HepG2 (cell line): Measurements from ENCODE around the gene DUXA. TPM values are rescaled to one million over a fixed set of nuclear protein-coding genes. Genes with fewer than 3 reads are reported as not detected.
A peak's percentile ranks its signal among the peaks of the same experiment; 100 is the strongest.

Source experiments
- ATAC-seq: fragments of 200-7000 bp; cut with Tn5 transposase; 3 replicates; pipeline ENCODE4 v1.9.1; 2020; ENCODE audit warnings: mild to moderate bottlenecking, moderate library complexity
- BruUV-seq: library from RNA; stranded (reverse); fragments of 400-500 nt; replicated peaks from 2 replicates; lab custom pipeline; 2021; lab: Mats Ljungman, UMichigan
- CTCF ChIA-PET: fragments of 300-600 bp; formaldehyde crosslinking; extraction: SDS; loops from one replicate; lab custom pipeline; 2021; ENCODE audit warnings: low total read pairs, inconsistent platforms, low intra/inter-chr PET ratio; lab: Yijun Ruan, JAX
- POLR2A ChIA-PET: fragments of 350-600 bp; sonication (Branson Sonifier 250); formaldehyde crosslinking; loops from one replicate; lab custom pipeline; 2020; ENCODE audit warnings: antibody characterized with exemption, inconsistent platforms; lab: Yijun Ruan, JAX
- DNase-seq: peaks from one replicate; pipeline ENCODE4 v3.0.0-alpha.2; 2015; ENCODE audit warnings: low spot score
- FAIRE-seq: peaks from 3 replicates; lab custom pipeline; 2011; peaks lifted over from hg19 to GRCh38; lab: Jason Lieb, UNC
- H2AFZ ChIP-seq: one replicate; pipeline ENCODE4 v1.6.1; 2011; ENCODE audit warnings: low read length, inconsistent platforms
- H3K27ac ChIP-seq: fragments of 300-600 bp; 3 replicates; pipeline ENCODE4 v1.8.0; 2011; ENCODE audit warnings: mixed run types, mild to moderate bottlenecking, mixed read lengths, low read length, inconsistent platforms; ENCODE audit not compliant: insufficient read depth; ENCODE audit errors: extremely low read length
- H3K27me3 ChIP-seq, 2 experiments: fragments of 200-600 bp in 1 of 2; 2 replicates in 1 of 2; 3 replicates in 1 of 2; pipeline versions ENCODE4 v1.6.0 to v1.8.0; 2011; ENCODE audit warnings: low read length in 2 of 2, mild to moderate bottlenecking in 2 of 2, moderate library complexity in 2 of 2, inconsistent platforms in 1 of 2; ENCODE audit not compliant: insufficient read depth in 2 of 2, control insufficient read depth in 1 of 2
- H3K36me3 ChIP-seq, 2 experiments: fragments of 200-600 bp in 1 of 2; replicated peaks in 1 of 2; 2 replicates in 1 of 2; 3 replicates in 1 of 2; pipeline versions ENCODE4 v1.5.1 to v1.8.0; 2011; ENCODE audit warnings: low read length in 2 of 2, inconsistent platforms in 1 of 2; ENCODE audit not compliant: insufficient read depth in 2 of 2, control insufficient read depth in 1 of 2
- H3K4me1 ChIP-seq: 2 replicates; pipeline ENCODE4 v1.5.1; 2012; ENCODE audit warnings: low read length, inconsistent platforms; ENCODE audit not compliant: insufficient read depth
- H3K4me2 ChIP-seq: 2 replicates; pipeline ENCODE4 v1.6.0; 2011; ENCODE audit warnings: low read depth, low read length, inconsistent platforms
- H3K4me3 ChIP-seq, 3 experiments: fragments of 200-600 bp in 1 of 3; sonication (generic), shearing (Covaris generic) in 1 of 3; replicated peaks in 1 of 3; 2 replicates each; pipeline ENCODE4 v1.5.1; 2011 to 2016; ENCODE audit warnings: low read length in 3 of 3, inconsistent platforms in 2 of 3, low read depth in 2 of 3, mild to moderate bottlenecking in 2 of 3, control low read depth in 1 of 3, mixed read lengths in 1 of 3; ENCODE audit not compliant: insufficient read depth in 1 of 3
- H3K79me2 ChIP-seq: one replicate; pipeline ENCODE4 v1.6.1; 2011; ENCODE audit warnings: low read length, inconsistent platforms; ENCODE audit not compliant: insufficient read depth
- H3K9ac ChIP-seq: 2 replicates; pipeline ENCODE4 v1.6.0; 2011; ENCODE audit warnings: mild to moderate bottlenecking, low read depth, low read length, inconsistent platforms; ENCODE audit not compliant: insufficient read depth
- H3K9me3 ChIP-seq: 2 replicates; pipeline ENCODE4 v1.5.1; 2012; ENCODE audit warnings: mild to moderate bottlenecking, low read length
- H4K20me1 ChIP-seq: 2 replicates; pipeline ENCODE4 v1.6.0; 2011; ENCODE audit warnings: inconsistent platforms, mild to moderate bottlenecking, low read length, moderate library complexity; ENCODE audit not compliant: insufficient read depth
- CHD4 ChIP-seq: fragments of 200-600 bp; sonication (generic); IDR thresholded peaks from 2 replicates; pipeline ENCODE4 v1.7.0; 2017; ENCODE audit warnings: mild to moderate bottlenecking, low read length, borderline replicate concordance
- GPBP1L1 ChIP-seq: sonication (generic); formaldehyde crosslinking; IDR thresholded peaks from 2 replicates; pipeline ENCODE4 v1.5.0; 2020; ENCODE audit warnings: mild to moderate bottlenecking, missing genetic modification reagents
- GTF2F1 ChIP-seq: fragments of 150-350 bp; IDR thresholded peaks from 2 replicates; pipeline ENCODE4 v1.6.1; 2014; ENCODE audit warnings: low read length
- HNRNPH1 ChIP-seq: fragments of 200-400 bp; formaldehyde crosslinking; optimal IDR thresholded peaks from 2 replicates; pipeline ENCODE3; 2017; ENCODE audit warnings: mild to moderate bottlenecking, low read depth, low read length
- KLF9 ChIP-seq: IDR thresholded peaks from 2 replicates; pipeline ENCODE4 v1.6.1; 2016; ENCODE audit warnings: low read depth
- MED1 ChIP-seq: sonication (generic); formaldehyde crosslinking; IDR thresholded peaks from 2 replicates; pipeline ENCODE4 v1.4.0; 2020; ENCODE audit warnings: missing genetic modification reagents
- NR2C2 ChIP-seq: sonication (generic); formaldehyde crosslinking; IDR thresholded peaks from 2 replicates; pipeline ENCODE4 v1.4.0; 2020; ENCODE audit warnings: missing genetic modification reagents, mild to moderate bottlenecking, moderate library complexity, borderline replicate concordance
- PHF21A ChIP-seq: sonication (generic); formaldehyde crosslinking; IDR thresholded peaks from 2 replicates; pipeline ENCODE4 v1.5.0; 2020; ENCODE audit warnings: mild to moderate bottlenecking, missing genetic modification reagents
- RFX3 ChIP-seq: IDR thresholded peaks from 2 replicates; pipeline ENCODE4 v1.6.1; 2016; ENCODE audit warnings: missing biosample characterization, missing genetic modification reagents
- SCMH1 ChIP-seq: sonication (generic); formaldehyde crosslinking; IDR thresholded peaks from 2 replicates; pipeline ENCODE4 v1.9.0; 2021; ENCODE audit warnings: missing genetic modification reagents, mild to moderate bottlenecking, borderline replicate concordance
- TAF1 ChIP-seq: sonication (generic); formaldehyde crosslinking; IDR thresholded peaks from 2 replicates; pipeline ENCODE4 v1.4.0; 2020; ENCODE audit warnings: missing genetic modification reagents
- ZBTB4 ChIP-seq: sonication (generic); formaldehyde crosslinking; IDR thresholded peaks from 2 replicates; pipeline ENCODE4 v1.4.0; 2020; ENCODE audit warnings: missing genetic modification reagents, mild to moderate bottlenecking, borderline replicate concordance
- ZNF274 ChIP-seq: sonication (generic); formaldehyde crosslinking; IDR thresholded peaks from 2 replicates; pipeline ENCODE4 v1.5.1; 2020; ENCODE audit warnings: mild to moderate bottlenecking, missing genetic modification reagents
- ZNF44 ChIP-seq: sonication (generic); formaldehyde crosslinking; IDR thresholded peaks from 2 replicates; pipeline ENCODE4 v1.5.1; 2020; ENCODE audit warnings: mild to moderate bottlenecking, missing genetic modification reagents
- ZNF484 ChIP-seq: sonication (generic); formaldehyde crosslinking; IDR thresholded peaks from 2 replicates; pipeline ENCODE4 v1.5.1; 2020; ENCODE audit warnings: mild to moderate bottlenecking, low read depth, missing genetic modification reagents, borderline replicate concordance
- WGBS: methylation state at CpG from one replicate; pipeline ENCODE4 v1.1.6; 2017; ENCODE audit warnings: low lambda C conversion rate; 5-methylcytosine and 5-hydroxymethylcytosine counted together
- in situ Hi-C: cut with HindIII; loops from 2 replicates; pipeline ENCODE4 v1.10.0; 2017; ENCODE audit warnings: low pct_unique_long_range_greater_than_20kb; ENCODE audit not compliant: extremely low pct_ligation_motif_present
- intact Hi-C: fragments of 100-400 bp; cut with micrococcal nuclease; formaldehyde crosslinking; loops from one replicate; pipeline ENCODE4 v1.10.0; 2022; ENCODE audit not compliant: unreplicated experiment
- polyA plus RNA-seq, 8 experiments: library from polyadenylated mRNA; depleted of rRNA in 3 of 8; stranded (reverse) in 7 of 8; unstranded in 1 of 8; fragments of >200 nt; fragmentation: Illumina TruSeq in 4 of 8; extraction: Trizol in 4 of 8; gene quantifications; 2 replicates each; pipeline versions ENCODE4 v1.2.1 to v1.2.3, GENCODE V29; 2011 to 2016; ENCODE audit warnings: low read depth in 4 of 8, missing spikeins in 1 of 8, mixed read lengths in 1 of 8; ENCODE audit not compliant: insufficient read depth in 1 of 8
- total RNA-seq, 5 experiments: library from RNA; depleted of rRNA; stranded (reverse); fragments of >200 nt; fragmentation: Illumina TruSeq; extraction: Trizol; gene quantifications; 2 replicates each; pipeline ENCODE4 v1.2.3, GENCODE V29; 2016; ENCODE audit warnings: low read depth in 1 of 5

Gene DUXA
- total and polyA plus RNA-seq, 2 of the 13 experiments (the other 11 are each of a cell fraction or from before 2014, with no cell fraction given) = not detected

- TF ChIP-seq ZBTB4 = no peak
- no peak for TF ChIP-seq TAF1
- peak; percentile 97 for TF ChIP-seq ZNF274 (CRISPR knock-in tag)
- peak; percentile 18; the same call in 1 of the 2 replicates for TF ChIP-seq CHD4
- TF ChIP-seq ZNF44 (CRISPR knock-in tag) = no peak
- no peak for TF ChIP-seq PHF21A
- no peak for TF ChIP-seq ZNF484
- no peak for TF ChIP-seq NR2C2 (CRISPR knock-in tag)
- TF ChIP-seq RFX3 (CRISPR knock-in tag) = no peak
Measured at GRCh38 chr19:57110592-57111328, 56.5 kb downstream of the DUXA start (continued).

GRCh38 chr19:57106722-57107235 lies 60.5 kb downstream of the DUXA start:
- ChIA-PET POLR2A (no interaction called here), CTCF (no interaction called here)

More at GRCh38 chr19:57106722-57107235, 60.5 kb downstream of the DUXA start:
- no peaks in the 10 kb centered on the region for H3K79me2 ChIP-seq
- H3K27ac ChIP-seq = no peak overlapping the region
- TF ChIP-seq GTF2F1 (no peak), GPBP1L1 (CRISPR knock-in tag) (no peak), ZNF484 (no peak), KLF9 (CRISPR knock-in tag) (no peak), SCMH1 (CRISPR knock-in tag) (no peak), MED1 (no peak), HNRNPH1 (no peak)
- BruUV-seq = no TSS peak
- H3K36me3 ChIP-seq = no peaks in the 10 kb centered on the region
- 0 out of 2 replicates have a peak, but pooled peaks cover 10% of the 10 kb centered on the region for H3K4me1 ChIP-seq
- in situ Hi-C loops = no loop called here
- no peak overlapping the region for H2AFZ ChIP-seq
- H3K27me3 ChIP-seq = no peaks in the 10 kb centered on the region
- no peak for FAIRE-seq
- peaks cover 25% of the 10 kb centered on the region for H3K9me3 ChIP-seq
- intact Hi-C loops = loop anchor here (10.0 kb wide), 1 partner anchor 298 kb away; no protein-coding TSS in a partner anchor
- H3K4me2 ChIP-seq = no peak overlapping the region
- H3K9ac ChIP-seq = no peak overlapping the region
- no peak overlapping the region for H3K4me3 ChIP-seq
- no peaks in the 10 kb centered on the region for H4K20me1 ChIP-seq
- WGBS = 85% methylated on average over 21 of the region's 42 CpGs
- DNase-seq = no peak
- ATAC-seq = no peak
